Keratinocyte (primary cell): ENCODE results near the gene SLC4A2. TPM values are rescaled to one million over a fixed set of nuclear protein-coding genes. Genes with fewer than 3 reads are reported as not detected.

ENCODE experiments used
- DNase-seq: peaks from one replicate; pipeline ENCODE4 v3.0.0-alpha.2; 2011; ENCODE audit warnings: low read depth, missing footprints, low spot score
- FAIRE-seq: peaks from 2 replicates; lab custom pipeline; 2011; peaks lifted over from hg19 to GRCh38; lab: Jason Lieb, UNC
- H2AFZ ChIP-seq: 2 replicates; pipeline ENCODE4 v1.6.0; 2012; ENCODE audit warnings: low read length, control low read depth, inconsistent platforms; ENCODE audit not compliant: control insufficient read depth
- H3K27ac ChIP-seq: 2 replicates; pipeline ENCODE4 v1.5.1; 2011; ENCODE audit warnings: low read length; ENCODE audit not compliant: control insufficient read depth, insufficient read depth
- H3K27me3 ChIP-seq: 3 replicates; pipeline ENCODE4 v1.6.0; 2011; ENCODE audit warnings: low read length; ENCODE audit not compliant: control insufficient read depth, insufficient read depth; ENCODE audit errors: extremely low read depth
- H3K36me3 ChIP-seq, 2 experiments: 2 replicates in 1 of 2; 3 replicates in 1 of 2; pipeline ENCODE4 v1.5.1; 2011; ENCODE audit warnings: low read length in 2 of 2, mild to moderate bottlenecking in 1 of 2; ENCODE audit not compliant: control insufficient read depth in 2 of 2, insufficient read depth in 2 of 2; ENCODE audit errors: extremely low read depth in 1 of 2
- H3K4me1 ChIP-seq: 3 replicates; pipeline ENCODE4 v1.5.1; 2011; ENCODE audit warnings: low read length; ENCODE audit not compliant: control insufficient read depth, insufficient read depth; ENCODE audit errors: extremely low read depth
- H3K4me2 ChIP-seq: 3 replicates; pipeline ENCODE4 v1.6.0; 2011; ENCODE audit warnings: low read depth, low read length; ENCODE audit not compliant: control insufficient read depth, insufficient read depth; ENCODE audit errors: extremely low read depth
- H3K4me3 ChIP-seq, 3 experiments: fragments of 200-600 bp in 1 of 3; sonication (generic) in 1 of 3; 2 replicates in 2 of 3; 3 replicates in 1 of 3; pipeline ENCODE4 v1.5.1; 2011 to 2016; ENCODE audit warnings: low read length in 3 of 3, mild to moderate bottlenecking in 3 of 3, control low read depth in 2 of 3, inconsistent platforms in 1 of 3, low read depth in 1 of 3, mixed read lengths in 1 of 3, mixed run types in 1 of 3, moderate library complexity in 1 of 3; ENCODE audit not compliant: control insufficient read depth in 2 of 3, insufficient read depth in 2 of 3; ENCODE audit errors: extremely low read depth in 1 of 3
- H3K79me2 ChIP-seq: 2 replicates; pipeline ENCODE4 v1.6.0; 2012; ENCODE audit warnings: low read length; ENCODE audit not compliant: control insufficient read depth, insufficient read depth
- H3K9ac ChIP-seq: 3 replicates; pipeline ENCODE4 v1.6.0; 2011; ENCODE audit warnings: low read length; ENCODE audit not compliant: control insufficient read depth, insufficient read depth; ENCODE audit errors: extremely low read depth
- H3K9me1 ChIP-seq: 3 replicates; pipeline ENCODE4 v1.6.0; 2011; ENCODE audit warnings: low read length; ENCODE audit not compliant: control insufficient read depth, insufficient read depth; ENCODE audit errors: extremely low read depth
- H3K9me3 ChIP-seq: 2 replicates; pipeline ENCODE4 v1.5.1; 2012; ENCODE audit warnings: low read depth, low read length; ENCODE audit not compliant: control insufficient read depth
- H4K20me1 ChIP-seq: 3 replicates; pipeline ENCODE4 v1.6.0; 2011; ENCODE audit warnings: low read length; ENCODE audit not compliant: control insufficient read depth, insufficient read depth; ENCODE audit errors: extremely low read depth
- CTCF ChIP-seq, 3 experiments: IDR thresholded peaks in 1 of 3; conservative IDR thresholded peaks in 1 of 3; optimal IDR thresholded peaks in 1 of 3; 2 replicates in 2 of 3; 3 replicates in 1 of 3; pipeline versions ENCODE3 to v1.5.1; 2011; ENCODE audit warnings: low read length in 3 of 3, mild to moderate bottlenecking in 3 of 3, moderate library complexity in 2 of 3, control low read depth in 1 of 3, inconsistent platforms in 1 of 3; ENCODE audit not compliant: insufficient read depth in 2 of 3; ENCODE audit errors: extremely low read depth in 1 of 3
- EZH2 ChIP-seq: IDR thresholded peaks from one replicate; pipeline ENCODE4 v1.6.1; 2012; ENCODE audit warnings: inconsistent platforms, mild to moderate bottlenecking, low read length, moderate library complexity
- dilution Hi-C: fragments of 300-500 bp; cut with MboI; formaldehyde crosslinking; loops from one replicate; pipeline ENCODE4 v1.7.0; 2020; ENCODE audit warnings: low sequenced_read_pairs; ENCODE audit not compliant: extremely low pct_ligation_motif_present
- polyA plus RNA-seq, 5 experiments: library from polyadenylated mRNA; depleted of rRNA in 3 of 5; stranded (reverse) in 3 of 5; stranded (forward) in 1 of 5; unstranded in 1 of 5; fragments of >200 nt; gene quantifications; 1 replicate in 1 of 5; 2 replicates in 3 of 5; 3 replicates in 1 of 5; pipeline versions ENCODE4 v1.2.1 to v1.2.3, GENCODE V29; 2011 to 2012; ENCODE audit warnings: missing spikeins in 2 of 5, low read depth in 1 of 5, low replicate concordance in 1 of 5

Gene SLC4A2
- polyA plus RNA-seq, 1 donor (not counting 4 experiments of a cell fraction or from before 2014, with no cell fraction given) = 33.8 TPM

- Histone ChIP-seq H3K27me3 (no peaks in the 10 kb centered on the region), H3K27ac (no peak overlapping the region), H3K36me3 (peaks cover 26 to 27% of the 10 kb centered on the region in 2 experiments), H2AFZ (no peak overlapping the region), H3K4me2 (no peak overlapping the region), H3K9me1 (peaks cover 4% of the 10 kb centered on the region), H3K4me3 (no peak overlapping the region), H4K20me1 (peaks cover 3% of the 10 kb centered on the region), H3K9me3 (no peaks in the 10 kb centered on the region), H3K79me2 (peaks cover 35% of the 10 kb centered on the region), H3K4me1 (peaks cover 22% of the 10 kb centered on the region), H3K9ac (no peak overlapping the region)
- TF ChIP-seq CTCF (optimal IDR thresholded peaks at IDR 0.05 in 1 of 3, IDR thresholded peaks at IDR 0.05 in 1 of 3, conservative IDR thresholded peaks at IDR 0.05 in 1 of 3; ENCODE audit: extremely low read depth in 1 of 3, insufficient read depth in 2 of 3, low read length in 3 of 3) = no peak
- TF ChIP-seq EZH2 = no peak
- FAIRE-seq (no peak), DNase-seq (no peak)
- dilution Hi-C loops = no loop called here
These were observed 5.1 kb downstream of the SLC4A2 start for GRCh38 chr7:151064454-151064853.

GRCh38 chr7:151064993-151065392, 5.6 kb downstream of the SLC4A2 start:
- no peak overlapping the region for H3K9ac ChIP-seq
- H3K4me1 ChIP-seq = peaks cover 22% of the 10 kb centered on the region
- H3K9me1 ChIP-seq = peaks cover 4% of the 10 kb centered on the region
- peaks cover 3% of the 10 kb centered on the region for H4K20me1 ChIP-seq
- no peak overlapping the region for H2AFZ ChIP-seq
- dilution Hi-C loops = no loop called here
- H3K79me2 ChIP-seq = peaks cover 31% of the 10 kb centered on the region
- TF ChIP-seq CTCF (optimal IDR thresholded peaks at IDR 0.05 in 1 of 3, IDR thresholded peaks at IDR 0.05 in 1 of 3, conservative IDR thresholded peaks at IDR 0.05 in 1 of 3; ENCODE audit: extremely low read depth in 1 of 3, insufficient read depth in 2 of 3, low read length in 3 of 3) = no peak
- no peak for TF ChIP-seq EZH2
- no peaks in the 10 kb centered on the region for H3K27me3 ChIP-seq
- DNase-seq (no peak), FAIRE-seq (no peak)
- no peak overlapping the region for H3K27ac ChIP-seq
- H3K4me3 ChIP-seq = no peak overlapping the region
- H3K36me3 ChIP-seq = peaks cover 31 to 32% of the 10 kb centered on the region in 2 experiments
- no peak overlapping the region for H3K4me2 ChIP-seq
- H3K9me3 ChIP-seq = no peaks in the 10 kb centered on the region
